Stimulated activated CD8-positive, alpha-beta memory T cell treated with anti-CD3 and anti-CD28 coated beads, Interleukin-7, amount 100 ng/mL, for 1 hour (primary cell): Measurements from ENCODE around the gene PLG.
"Not testable (repeated sequence)": the region's sequence is repeated elsewhere in the genome, so short reads cannot be mapped to it uniquely, and the experiment has no call there.

Experiments
- DNase-seq, 2 donors: peaks; one replicate each; pipeline ENCODE4 v3.0.0-alpha.2; 2020; ENCODE audit warnings: low read depth in 2 of 2

PLG gene

DNA sequence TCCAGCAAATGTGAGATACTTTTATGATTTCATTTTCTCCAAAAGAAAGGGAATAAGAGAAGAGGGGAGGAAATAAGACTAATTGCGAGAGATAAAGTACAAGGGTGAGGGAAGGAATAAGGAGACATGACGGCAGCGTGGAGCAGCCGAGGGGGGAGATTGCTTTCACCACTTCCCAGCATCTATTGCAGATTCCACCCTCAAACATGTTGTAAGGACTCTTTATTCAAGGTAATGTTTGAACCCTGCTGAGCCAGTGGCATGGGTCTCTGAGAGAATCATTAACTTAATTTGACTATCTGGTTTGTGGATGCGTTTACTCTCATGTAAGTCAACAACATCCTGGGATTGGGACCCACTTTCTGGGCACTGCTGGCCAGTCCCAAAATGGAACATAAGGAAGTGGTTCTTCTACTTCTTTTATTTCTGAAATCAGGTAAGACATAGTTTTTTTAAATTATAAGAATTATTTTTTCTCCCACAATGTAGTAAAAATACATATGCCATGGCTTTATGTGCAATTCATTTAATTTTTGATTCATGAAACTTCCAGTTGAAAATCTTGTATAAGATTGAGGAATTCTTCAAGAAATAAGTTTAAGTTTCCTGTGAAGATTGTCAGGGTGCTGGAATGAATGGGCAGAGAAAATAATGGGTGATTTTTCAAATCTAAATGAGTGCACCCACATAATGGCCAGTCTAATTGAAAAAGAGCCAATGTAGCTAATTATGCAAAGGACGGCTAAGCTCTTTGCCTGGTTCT lies at the start of gene PLG:
TSS of gene PLG (plus strand) at position 327 of the 763 bp plus-strand sequence. CDS start at position 388, 61 bp downstream.
- DNase-seq = not testable (repeated sequence)

DNA sequence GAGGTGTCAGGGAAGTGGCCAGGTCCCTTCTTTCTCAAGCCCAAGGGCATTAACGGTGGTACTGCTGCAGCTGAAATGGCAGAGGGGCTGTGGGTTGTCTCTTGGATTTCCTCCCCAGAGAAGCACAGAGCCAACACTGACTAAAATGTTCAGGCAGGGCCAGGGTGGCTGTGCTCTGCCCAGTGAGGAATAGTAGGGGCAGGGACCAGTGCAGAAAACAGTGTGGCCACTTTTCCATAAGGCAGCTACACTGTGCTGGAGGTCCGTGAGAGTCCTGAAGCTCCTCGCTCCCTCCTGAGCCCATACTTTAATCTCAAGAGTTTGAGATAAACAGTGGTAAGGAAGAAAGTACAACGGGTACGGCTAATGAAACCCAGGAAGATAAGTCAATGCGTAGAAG lies 42.5 kb upstream of the PLG start:
- DNase-seq = no peak

DNA sequence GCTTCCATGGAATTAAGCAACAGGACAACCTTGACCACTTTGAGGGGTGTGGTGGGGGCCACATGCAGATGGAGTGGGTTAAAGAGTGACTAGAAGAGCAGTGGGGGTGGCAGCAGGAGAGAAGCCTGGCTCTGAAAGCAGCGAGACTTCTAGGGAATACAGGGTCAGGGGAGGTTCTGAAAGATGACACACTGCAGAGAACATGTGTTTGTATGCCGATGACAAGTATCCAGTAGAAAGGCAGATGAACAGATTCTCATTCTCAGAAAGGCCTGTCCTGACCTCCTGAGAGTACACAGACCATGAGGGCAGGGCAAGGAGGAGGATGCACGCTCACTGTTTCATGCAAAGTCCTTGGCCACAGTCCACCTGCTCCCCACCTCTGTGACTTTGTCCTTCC lies 40.8 kb upstream of the PLG start:
- DNase-seq = no peak

DNA sequence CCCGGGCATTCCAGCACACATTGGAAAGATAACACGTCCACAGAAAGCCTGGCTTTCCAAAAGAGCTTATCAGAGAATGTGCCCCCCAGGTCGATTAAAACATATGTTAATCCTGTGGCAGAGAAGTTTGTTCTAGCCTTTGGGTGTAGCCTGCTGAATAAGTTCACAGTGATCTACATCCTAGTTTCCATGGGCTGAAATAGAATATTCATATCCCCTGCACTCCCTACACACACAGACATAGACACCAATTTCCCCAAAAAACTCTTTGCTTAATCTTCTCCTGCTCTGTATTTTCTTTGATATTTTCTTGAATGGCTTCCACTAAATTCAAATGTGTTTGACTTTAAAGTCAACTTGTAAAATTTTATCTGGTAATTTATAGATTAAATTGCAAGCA lies 39.6 kb upstream of the PLG start:
- no peak for DNase-seq

DNA sequence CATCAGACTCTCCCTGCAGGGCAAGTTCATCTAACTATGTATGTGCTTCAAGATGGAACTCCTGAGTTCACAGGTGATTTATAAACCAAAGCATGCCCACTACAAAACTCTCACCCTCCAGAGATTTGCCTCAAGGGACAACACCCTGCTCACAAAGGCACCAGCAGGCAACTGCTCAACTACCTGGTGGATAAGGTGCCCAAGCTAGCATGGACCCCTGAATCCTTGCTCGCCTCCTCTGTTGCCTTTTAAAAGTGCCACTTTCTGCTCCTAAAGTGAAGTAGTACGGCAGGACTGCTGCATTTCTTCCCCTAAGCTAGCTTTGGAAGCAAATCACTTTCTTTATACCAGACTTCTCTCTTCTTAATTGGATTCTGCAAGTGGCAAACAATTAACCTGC lies 39.2 kb upstream of the PLG start:
- DNase-seq = no peak

DNA sequence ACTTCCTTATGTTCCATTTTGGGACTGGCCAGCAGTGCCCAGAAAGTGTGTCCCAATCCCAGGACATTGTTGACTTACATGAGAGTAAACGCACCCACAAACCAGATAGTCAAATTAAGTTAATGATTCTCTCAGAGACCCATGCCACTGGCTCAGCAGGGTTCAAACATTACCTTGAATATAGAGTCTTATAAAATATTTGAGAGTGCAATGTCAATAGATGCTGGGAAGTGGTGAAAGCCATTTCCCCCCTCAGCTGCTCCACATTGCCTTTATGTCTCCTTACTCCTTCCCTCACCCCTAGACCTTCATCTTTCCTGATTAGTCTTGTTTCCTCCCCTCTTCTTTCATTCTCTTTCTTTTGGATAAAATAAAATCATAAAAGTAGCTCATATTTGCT lies 37.8 kb upstream of the PLG start, which contains the start of gene LPA:
TSS of gene LPA (minus strand) at position 78 of the 400 bp plus-strand sequence. CDS start at position 17, 61 bp downstream.
- DNase-seq = not testable (repeated sequence)

DNA sequence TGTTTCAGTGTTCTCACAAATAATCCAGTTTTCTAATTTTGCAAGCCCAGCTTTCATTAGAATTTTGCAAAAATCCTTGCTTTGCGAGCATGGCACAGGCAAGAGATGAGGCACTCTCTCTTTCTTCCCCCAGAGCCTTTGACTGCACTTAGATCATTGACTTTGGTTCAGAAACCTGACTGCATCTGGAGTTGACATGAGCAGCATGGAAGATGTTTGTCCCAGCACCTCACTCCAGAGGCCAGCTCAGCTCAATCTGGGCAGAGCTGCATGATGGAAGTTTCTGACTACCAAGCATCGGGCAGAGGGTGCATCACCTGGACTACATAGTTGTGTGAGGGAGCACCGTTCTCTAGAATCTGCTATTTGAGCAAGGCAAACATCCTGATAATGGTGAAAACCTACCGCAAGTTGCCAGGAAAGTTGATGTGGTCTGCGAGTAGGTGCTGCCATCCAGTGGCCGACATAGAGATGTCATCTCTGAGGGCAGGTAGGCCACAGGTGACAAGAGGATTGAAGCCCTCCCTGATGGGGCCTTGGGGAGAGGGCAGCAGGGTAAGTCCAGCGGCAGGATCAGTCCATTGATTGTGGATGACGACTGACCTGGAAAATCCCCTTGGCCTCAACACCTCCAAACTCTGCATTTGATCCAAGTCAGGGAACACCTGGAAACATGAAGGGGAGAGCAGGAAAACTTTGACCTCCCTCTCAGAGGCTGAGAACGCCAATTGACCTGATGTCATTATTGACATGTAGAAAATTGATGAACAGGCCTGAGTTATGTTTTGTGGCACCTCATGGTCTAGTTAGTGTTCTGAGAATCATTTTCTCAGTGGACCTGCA lies 34.2 kb upstream of the PLG start:
- DNase-seq = no peak

DNA sequence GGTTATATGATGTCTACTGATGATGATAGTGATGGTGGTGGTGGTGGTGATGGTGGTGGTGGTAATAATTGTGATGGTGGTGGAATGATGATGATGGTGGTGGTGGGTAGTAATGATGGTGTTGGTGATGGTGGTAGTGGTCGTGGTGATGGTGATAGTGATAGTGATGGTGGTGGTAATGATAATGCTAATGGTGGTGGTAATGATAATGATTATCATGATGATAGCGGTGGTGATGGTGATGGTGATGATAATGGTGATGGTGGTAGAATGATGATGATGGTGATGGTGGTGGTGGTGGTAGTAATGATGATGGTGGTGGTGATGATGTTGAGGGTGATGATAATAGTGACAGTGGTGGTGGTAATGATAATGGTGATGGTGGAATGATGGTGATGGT lies 33.5 kb upstream of the PLG start:
- DNase-seq = no peak

DNA sequence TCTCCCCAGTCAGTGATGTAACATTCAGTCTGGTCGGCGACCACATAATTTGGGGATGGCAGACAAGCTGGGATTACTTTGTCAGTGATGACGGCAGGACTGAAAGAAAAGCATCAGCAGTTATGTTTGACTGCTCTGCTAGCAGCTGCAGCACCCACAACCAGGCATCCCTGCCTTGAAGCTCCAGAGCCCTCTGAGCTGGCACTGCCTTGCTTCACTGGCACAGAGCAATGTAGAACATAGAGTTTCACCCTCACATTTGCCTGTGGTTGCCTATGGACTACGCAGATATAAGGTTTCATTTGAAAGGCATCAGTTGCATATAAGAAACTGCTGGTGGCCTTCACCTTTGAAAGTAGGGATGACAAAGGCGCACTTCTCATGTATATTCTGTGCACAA lies 25.6 kb upstream of the PLG start:
- not testable (repeated sequence) for DNase-seq

DNA sequence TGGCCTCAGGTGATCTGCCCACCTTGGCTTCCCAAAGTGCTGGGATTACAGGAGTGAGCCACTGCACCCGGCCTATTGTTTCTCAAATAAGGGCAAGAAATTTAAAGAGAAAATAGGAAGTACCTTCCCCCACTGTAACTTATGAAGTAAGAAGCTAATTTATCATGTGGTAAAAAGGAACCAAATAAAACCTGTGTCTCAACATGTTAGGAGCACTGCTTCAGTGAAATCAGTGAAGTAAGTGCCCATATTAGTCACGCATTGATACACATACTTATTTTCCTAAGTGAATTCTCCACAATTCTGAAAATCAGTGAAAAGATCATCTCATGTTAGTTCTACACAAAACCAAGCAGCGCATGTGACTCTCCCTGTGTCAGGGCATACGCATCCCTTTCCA lies 23.8 kb upstream of the PLG start:
- no peak for DNase-seq

DNA sequence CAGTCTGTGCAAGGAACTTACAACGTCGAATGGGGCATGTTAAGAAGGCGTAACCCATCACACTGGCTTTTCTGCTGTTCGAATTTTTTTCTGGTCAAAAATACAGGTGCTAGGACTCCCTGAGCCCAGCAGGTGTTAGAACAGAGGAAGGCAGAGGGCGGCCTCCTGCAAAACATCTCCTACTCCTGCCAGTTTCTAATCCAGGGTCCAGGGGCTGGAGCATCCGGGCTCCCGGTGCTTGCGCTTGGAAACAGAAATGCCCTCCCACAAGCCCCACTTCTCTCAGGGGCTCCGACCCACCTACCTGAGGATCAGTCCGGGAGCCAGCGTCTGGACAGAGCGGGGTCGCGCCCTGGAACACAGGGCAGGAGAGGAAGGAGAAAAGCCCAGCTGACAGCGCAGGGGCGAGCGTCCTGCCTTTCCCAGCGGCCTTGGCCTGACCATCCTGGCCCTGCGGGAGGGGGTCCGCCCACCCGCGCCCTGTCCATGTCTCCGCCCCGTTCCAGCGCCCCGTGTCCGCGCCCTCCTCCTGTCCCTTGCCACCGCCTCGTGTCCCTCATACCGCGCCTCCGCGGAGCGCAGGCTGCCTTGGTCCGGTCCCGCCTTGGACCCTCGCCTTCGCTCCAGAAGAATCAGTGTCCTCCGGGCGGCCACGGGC lies 23.2 kb upstream of the PLG start:
- no peak for DNase-seq

DNA sequence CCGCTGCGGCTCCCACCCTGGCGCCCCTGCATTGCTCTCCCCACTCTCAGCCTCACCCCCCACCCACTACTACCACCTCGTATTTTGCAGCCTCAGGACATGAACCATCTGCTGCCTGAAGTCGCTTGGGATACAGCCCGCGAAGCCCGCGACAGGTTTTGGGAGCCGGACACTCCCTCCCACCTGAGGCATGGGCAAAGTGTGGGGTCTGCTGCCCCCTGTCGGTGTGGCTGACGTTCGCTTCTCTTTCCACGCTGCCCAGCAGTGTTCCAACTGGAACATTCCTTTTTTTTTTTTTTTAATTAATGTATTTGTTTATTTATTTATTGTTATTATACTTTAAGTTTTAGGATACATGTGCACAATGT lies 22.7 kb upstream of the PLG start:
- no peak for DNase-seq

DNA sequence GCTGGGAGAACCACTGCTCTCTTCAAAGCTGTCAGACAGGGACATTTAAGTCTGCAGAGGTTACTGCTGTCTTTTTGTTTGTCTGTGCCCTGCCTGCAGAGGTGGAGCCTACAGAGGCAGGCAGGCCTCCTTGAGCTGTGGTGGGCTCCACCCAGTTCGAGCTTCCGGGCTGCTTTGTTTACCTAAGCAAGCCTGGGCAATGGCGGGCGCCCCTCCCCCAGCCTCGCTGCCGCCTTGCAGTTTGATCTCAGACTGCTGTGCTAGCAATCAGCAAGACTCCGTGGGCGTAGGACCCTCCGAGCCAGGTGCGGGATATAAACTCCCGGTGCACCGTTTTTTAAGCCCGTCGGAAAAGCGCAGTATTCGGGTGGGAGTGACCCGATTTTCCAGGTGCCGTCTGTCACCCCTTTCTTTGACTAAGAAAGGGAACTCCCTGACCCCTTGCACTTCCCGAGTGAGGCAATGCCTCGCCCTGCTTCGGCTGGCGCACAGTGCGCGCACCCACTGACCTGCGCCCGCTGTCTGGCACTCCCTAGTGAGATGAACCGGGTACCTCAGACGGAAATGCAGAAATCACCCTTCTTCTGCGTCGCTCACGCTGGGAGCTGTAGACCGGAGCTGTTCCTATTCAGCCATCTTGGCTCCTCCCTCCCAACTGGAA lies 16.8 kb upstream of the PLG start:
- not testable (repeated sequence) for DNase-seq

DNA sequence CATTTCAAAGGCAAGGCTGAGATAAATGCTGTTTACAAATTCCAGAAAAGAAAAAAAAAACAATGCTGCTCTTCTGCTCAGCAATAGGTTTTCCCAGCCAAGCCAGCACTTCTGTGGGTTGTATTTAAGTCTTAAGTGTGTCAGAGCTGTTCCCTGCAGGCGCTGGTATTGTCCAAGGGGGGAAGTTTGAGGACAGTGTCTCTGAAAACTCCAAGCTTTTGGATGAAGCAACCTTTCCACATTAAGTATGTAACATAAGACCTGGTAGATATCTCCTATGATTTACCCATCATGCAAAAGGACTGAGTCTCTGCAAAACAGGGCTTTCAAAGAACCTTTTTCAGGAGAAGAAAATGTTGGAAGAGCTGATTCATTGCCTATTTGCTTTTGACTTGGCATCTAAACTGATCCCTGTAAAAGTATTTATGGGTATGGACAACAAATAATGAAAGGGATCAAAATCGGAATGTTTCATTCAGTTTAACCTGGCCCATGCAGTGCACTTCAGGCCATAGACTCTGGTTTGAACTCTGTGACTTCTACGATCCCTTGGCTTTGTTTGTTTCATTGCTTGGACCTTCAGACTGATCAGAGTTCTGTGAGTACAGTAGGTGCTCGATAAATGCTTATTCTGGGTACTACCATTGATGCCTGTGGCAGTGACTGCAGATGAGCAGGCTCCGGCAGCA lies 16.1 kb upstream of the PLG start:
- DNase-seq = no peak

DNA sequence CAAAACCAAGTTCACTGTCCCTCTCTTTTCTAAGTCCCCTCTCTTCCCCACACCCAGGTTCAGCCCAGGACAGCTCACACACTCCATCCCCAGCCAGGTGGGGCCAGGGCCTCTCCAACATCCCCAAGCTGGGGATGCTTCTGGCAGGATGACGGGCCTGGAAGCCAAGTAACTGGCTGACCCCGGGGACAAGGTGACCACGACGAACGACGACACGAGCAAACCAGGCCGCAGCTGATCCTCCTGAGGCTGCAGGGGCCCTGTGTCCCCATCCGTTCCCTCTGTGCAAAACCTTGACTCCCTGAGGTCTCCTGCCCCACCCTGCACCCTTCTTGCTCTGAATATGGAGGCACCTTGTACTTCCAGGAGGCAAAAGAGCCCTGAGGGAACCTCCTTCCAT lies 11.6 kb upstream of the PLG start:
- DNase-seq = no peak

DNA sequence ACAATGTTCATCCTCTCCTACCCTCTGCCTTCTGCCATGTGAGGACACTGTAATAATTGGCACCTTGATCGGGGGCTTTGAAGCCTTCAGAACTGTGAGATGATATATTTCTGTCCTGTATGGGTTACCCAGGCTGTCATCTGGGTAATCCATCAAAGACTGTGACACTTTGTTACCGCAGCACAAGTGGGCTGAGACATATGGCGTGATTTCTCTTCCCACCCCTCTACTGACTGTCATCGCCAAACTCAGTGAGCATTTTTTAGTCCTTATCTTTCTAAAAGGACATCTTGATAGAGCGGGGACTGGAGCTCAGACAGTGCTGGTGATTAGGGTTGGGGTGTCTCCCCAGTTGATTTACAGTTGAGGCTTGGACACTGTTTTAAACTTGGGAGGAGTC lies 10.4 kb upstream of the PLG start:
- no peak for DNase-seq

DNA sequence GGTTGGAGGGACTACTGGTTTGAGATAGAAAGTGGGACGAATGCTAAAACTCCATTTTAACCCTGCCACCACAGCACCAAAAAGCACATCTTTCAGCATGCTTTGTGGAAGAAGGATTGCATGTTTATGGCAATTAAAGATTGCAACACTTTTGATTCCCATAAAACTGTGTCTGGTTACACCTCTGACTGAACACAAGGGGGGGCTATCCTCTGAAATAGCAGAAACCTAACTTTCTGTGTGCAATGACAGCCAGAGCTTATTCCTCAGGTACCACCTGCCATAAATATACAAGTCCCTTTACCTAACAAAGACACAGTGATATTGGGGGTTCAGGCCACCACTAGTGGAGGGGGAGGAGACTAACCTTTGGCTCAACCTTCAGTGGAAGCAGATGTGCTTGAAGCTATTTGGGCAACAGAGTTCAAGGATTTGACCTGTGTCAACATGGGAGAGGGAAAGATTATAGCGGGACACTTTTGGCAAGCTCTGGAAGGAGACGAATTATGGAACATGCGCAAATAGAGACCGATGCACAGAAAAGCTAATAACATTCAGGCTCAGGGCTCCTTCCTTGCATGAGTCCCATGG lies 9.6 kb upstream of the PLG start:
- no peak for DNase-seq

DNA sequence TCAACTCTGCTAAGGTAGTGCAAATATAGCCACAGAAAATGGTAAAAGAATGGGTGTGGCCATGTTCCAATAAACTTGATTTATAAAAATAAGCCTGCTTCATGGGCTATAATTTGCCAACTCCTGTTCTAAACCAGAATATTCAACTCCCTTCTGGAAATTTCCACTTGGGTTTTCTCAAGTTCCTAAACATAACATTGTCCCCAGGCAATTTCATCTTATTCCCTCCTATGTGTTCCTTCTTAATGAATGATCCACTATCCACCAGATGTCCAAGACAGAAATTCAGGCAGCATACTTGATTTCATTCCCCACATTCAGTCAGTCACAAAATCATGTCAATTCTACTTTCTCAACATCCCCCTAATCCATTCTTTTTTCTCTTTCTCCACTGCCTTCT lies 7.0 kb upstream of the PLG start:
- not testable (repeated sequence) for DNase-seq

DNA sequence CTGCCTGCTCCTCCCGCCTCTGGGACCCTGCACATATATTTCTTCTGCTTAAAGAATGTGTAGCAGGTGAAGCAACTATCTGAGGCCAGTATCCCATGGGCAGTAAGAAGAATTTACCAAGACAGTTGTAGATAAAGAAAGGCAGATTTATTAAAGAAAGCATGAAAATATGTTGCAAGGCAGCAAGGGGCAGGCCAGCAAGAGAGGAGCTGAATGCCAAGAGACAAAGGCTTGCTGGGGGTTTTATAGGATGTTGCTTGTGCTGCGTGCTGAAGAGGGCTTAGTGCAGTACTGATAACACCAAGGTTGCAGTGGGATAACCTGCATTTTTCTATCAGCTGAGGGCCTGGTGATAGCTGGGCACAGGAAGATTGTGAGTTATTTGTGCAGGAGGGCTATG lies 6.4 kb upstream of the PLG start:
- DNase-seq = not testable (repeated sequence)

DNA sequence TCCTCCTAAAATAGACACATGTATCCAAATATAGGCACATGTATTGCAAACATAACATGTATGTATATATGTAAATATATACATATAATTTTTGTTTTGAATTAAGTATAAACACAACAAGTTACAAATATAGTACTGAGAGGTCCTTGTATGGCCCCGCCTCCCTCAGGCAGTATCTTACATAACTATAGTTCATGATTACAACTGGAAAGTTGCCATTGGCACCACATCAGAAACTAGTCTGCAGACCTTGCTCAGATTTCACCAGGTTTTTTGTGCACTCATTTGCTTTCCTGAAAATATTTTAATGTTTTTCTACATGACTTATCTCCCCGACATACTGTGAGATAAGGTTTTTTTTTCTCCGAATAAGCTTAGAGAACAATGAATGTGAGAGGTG lies 5.2 kb upstream of the PLG start:
- DNase-seq = not testable (repeated sequence)

DNA sequence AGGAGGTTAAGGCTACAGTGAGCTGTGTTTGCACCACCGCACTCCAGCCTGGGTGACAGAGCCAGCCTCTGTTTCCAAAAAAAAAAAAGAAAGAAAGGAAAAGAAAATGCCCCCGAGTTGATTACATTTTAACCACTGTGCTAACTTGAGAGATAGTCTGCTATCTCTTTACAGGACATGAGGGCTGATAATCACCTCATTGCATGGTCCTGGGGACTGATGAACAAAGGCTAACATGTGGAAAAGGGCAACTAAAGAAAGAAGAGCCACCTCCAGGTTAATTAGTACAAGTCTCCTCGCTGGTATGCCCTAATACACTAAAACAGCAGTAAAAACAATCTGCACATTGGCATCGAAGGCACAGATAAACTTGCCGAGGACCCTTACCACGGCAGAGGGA lies 4.2 kb upstream of the PLG start:
- DNase-seq = no peak
